SH-SY5Y (cell line): Measurements from ENCODE around the gene CDK19.

Experiments
- GATA2 ChIP-seq: IDR thresholded peaks from 2 replicates; pipeline ENCODE4 v1.6.1; 2011; ENCODE audit warnings: mild to moderate bottlenecking, low read depth, low read length
- GATA3 ChIP-seq: IDR thresholded peaks from 2 replicates; pipeline ENCODE4 v1.6.1; 2011; ENCODE audit warnings: low read depth, mild to moderate bottlenecking, low read length, moderate library complexity

Gene CDK19

GRCh38 chr6:110703010-110703905 is 112.0 kb downstream of the CDK19 start:
- TF ChIP-seq GATA2 (no peak), GATA3 (no peak)

DNA sequence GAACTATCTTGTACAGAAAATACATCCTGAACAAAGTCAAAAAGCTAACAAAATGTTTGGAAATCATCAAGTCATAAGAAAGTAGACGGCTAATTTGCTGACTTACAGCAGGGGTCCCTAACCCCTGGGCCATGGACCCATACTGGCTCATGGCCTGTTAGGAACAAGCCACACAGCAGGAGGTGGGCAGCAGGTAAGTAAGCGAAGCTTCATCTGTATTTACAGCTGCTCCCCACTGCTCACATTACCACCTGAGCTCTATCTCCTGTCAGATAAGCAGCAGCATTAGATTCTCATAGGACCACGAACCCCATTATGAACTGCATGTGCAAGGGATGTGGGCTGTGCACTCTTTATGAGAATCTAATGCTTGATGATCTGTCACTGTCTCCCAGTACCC is 115.5 kb downstream of the CDK19 start:
- TF ChIP-seq GATA2 = no peak
- no peak for TF ChIP-seq GATA3

- TF ChIP-seq GATA3 (no peak), GATA2 (no peak)
Measured at GRCh38 chr6:110693994-110694393, 121.3 kb downstream of the CDK19 start.

DNA sequence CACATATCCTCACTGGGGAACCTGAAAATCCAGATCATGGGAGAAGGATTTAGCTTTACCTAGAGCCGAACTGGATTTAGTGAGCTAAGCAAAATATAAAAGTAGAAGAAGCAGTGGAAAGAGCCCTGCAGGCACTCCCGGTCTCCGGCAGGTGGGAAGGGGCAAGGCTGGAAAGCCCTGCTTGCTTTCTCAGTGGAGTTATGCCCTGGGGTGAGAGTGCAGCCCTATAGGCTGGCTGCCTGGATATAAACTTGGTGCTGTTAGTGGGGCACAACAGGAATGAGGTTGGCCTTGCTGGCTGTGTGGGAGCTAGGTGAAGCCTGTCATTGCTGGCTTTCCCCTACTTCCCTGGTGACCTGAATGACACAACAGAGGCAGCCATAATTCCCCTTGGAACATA is 122.0 kb downstream of the CDK19 start:
- TF ChIP-seq GATA2 = no peak
- TF ChIP-seq GATA3 = no peak

DNA sequence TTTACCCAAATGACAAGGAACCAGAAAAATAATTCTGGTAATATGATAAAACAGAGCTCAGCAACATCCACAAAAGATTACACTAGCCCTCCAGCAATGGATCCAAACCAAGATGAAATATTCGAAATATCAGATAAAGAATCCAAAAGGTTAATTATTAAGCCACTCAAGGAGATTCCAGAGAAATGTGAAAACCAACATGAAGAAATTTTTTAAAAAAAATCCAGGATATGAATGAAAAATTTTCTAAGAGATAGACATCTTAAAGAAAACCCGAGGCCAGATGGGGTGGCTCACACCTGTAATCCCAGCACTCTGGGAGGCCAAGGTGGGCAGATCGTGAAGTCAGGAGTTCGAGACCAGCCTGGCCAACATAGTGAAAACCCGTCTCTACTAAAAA is 124.4 kb downstream of the CDK19 start:
- TF ChIP-seq GATA3 = no peak
- no peak for TF ChIP-seq GATA2

DNA sequence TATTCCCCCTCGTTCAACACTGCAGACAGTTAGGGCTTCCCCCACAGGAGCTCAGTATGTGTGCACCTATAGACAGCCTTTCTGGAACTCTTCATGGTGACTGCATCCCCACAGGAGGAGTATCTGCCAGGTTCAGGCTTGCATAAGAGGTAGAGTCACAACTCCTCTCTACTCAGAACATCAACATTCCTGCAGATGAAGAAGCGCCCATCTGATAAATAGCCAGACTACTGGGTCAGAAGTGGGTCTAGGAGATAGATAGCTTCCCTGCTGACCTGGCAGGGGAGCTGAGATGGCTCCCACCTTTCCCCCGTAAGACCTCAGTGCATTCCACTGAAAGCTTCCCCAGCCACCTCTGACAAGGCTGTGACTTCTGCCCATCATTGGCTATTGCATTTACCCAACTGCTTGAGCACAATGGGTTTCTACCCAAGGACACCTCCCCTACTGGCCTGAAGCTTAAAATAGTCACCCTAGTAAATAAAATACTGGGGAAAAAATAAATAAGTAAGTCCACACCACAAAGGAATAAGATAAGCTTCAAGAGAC is 125.1 kb downstream of the CDK19 start:
- TF ChIP-seq GATA3 (no peak), GATA2 (no peak)

DNA sequence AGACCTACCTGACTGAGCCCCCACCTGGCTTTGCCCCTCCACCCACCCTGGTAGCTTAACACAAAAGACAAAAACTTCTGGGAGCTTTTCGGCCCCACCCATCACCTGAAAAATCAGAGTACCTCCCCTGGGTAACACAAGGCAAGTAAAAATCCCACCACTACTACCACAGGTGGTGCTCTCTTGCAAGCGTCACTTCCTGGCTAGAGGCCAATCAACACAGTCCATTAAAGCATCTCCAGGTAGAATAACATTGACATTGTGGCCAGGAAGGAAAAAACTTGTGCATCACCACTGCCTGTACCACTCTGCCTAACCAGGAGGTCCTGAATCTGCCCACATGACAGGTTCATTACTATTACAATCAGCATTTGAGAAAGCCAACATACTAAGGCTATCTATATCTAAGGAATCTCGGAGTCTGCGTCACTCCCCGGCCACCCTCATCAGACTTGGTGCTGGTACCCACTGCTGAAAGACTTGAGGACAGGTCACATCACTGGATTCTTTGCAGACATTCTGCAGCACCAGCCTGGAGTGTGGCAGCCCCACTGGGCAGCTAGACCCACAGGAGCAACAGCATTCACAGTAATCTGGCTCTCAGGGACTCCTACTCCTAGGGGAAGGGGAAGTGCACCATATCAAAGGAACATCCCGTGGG is 125.9 kb downstream of the CDK19 start:
- no peak for TF ChIP-seq GATA3
- TF ChIP-seq GATA2 = no peak

DNA sequence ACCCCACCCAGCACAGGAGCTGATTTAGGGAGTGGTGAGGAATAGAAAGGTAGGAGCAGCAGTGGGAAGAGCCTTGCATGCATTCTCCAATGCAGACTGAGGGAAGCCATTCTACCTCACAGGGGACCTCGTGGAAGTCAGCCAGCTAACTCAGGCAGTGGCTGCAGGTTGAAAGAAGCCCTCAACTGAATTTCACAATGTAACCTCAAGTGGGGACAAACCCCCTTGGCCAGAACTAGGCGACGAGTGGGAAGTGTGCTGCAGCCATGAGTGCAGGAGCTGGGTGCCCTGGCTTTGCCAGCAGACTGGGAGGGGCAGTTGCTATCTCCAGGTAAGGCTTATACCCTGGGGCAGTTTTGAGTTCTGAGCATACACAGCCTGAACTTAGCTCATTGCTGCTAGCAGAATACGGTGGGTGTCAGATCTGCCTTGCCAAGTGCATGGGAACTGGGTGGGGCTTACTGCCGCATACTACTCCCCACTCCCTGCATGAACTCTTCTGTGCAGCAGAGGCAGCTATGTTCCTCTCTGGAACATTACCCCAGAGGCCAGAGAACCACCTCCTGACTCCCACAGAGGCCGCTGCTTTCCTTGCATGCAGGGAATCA is 126.5 kb downstream of the CDK19 start:
- TF ChIP-seq GATA3 (no peak), GATA2 (no peak)

DNA sequence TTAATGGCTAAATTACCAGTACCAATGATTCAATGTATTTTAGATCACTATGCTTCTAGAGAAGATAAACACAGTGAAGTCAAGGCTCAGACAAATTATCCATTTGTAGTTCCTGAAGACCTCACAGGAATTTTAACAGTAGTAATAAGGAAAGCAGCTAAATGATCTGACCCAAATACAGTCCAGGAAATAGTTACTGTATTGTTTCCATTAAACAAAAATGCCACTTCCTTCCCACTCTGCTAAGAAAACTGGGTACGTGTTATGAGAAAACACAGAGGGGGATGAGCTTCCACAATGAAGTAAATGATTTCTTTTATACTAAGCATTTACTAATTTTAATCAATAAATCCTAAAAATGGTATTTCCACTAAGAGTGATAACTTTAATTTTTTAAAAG is 127.9 kb downstream of the CDK19 start:
- TF ChIP-seq GATA3 (no peak), GATA2 (no peak)

DNA sequence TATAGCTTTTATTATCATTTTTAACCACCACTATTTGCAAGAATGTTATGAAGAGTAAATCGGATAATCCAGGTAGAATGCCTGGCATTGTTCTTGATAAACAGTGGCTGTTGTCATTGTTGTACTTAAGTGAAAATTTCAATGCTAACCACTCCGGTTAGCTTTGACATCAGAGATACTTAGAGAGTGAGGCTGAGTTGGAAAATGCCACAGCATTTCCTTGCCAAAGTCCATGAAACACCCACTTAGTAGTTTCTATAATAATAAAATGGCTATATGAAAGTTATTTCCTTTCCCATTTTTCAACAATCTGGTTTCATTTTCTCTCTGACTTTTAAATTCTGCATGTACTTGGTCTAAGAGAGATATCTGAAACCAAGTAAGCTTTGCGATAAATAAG is 132.0 kb downstream of the CDK19 start:
- no peak for TF ChIP-seq GATA2
- no peak for TF ChIP-seq GATA3

DNA sequence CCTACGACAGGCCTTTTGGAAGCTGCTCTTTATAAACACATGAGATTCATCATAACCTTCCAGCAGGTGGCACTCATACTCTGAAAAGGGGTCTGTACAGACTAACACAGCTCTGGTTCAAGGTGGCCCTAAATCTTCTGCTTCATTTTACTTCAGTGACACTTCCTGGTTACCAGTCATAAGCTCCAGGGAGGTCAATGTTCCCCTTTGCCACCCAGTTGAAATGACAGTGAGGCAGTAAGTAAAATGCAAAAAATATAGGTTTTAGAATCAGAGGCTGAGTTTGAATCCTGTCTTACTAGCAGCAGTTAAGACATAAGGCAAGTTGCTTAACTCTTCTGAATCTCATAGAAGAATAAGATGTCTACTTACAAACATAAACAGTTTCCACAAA is 132.8 kb downstream of the CDK19 start:
- TF ChIP-seq GATA2 (no peak), GATA3 (no peak)

DNA sequence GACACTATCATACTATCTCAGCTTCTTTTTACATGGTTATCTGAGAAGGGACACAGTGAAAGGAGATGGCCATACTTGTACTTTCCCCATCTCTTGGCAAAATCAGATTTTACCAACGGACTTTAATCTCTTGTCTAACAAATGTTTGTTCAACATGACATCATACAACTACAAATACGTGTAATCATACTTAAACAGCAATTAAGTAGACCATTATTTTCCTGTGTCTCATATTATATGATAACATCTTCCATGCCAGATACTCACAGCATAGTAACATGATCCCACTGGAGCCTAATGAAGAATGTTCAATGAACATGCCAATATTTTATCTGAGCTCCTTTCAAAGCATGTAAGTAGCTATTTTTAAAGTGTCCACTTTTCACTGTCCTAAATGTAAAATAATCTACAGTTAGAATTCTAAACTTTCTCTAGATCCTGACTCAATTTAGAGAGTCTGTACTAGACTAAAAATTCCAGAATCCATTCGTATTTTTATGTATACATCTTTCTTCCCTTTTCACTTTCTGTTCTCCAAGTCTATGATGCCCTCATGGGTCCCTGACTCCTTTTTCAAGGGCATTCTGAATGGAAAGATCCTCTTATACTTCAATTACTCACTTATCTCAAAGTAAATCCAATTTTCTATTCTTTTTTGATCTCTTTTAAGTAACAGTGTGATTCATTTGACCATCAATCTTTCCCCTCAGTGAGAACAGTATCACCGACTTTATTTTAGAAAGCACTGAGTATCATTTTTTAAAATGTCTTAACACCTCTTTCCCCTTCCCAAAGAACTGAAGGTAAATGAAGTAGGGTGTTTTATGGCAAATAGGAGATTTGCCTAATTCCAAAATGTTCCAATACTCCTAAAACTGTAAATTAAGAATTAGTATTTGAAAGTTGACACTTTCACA is 133.5 kb downstream of the CDK19 start:
- TF ChIP-seq GATA2 (no peak), GATA3 (no peak)

GRCh38 chr6:110676396-110676795 is 138.9 kb downstream of the CDK19 start:
- no peak for TF ChIP-seq GATA3
- TF ChIP-seq GATA2 = no peak
